B cell (primary cell): Measurements from ENCODE around the gene RBM7. TPM values are rescaled to one million over a fixed set of nuclear protein-coding genes. Genes with fewer than 3 reads are reported as not detected.
A peak's percentile ranks its signal among the peaks of the same experiment; 100 is the strongest.

Experiments
- ATAC-seq: fragments of 200-7000 bp; cut with Tn5 transposase; one replicate; pipeline ENCODE4 v1.10.0; 2021; ENCODE audit warnings: low read depth, mild to moderate bottlenecking, moderate number of reproducible peaks, moderate library complexity
- CTCF ChIA-PET: fragments of 350-600 bp; sonication (Branson Sonifier 250); formaldehyde crosslinking; loops from one replicate; lab custom pipeline; 2021; ENCODE audit warnings: antibody characterized with exemption, inconsistent platforms; lab: Charles Lee
- POLR2A ChIA-PET: fragments of 350-600 bp; sonication (Branson Sonifier 250); formaldehyde crosslinking; loops from one replicate; lab custom pipeline; 2021; ENCODE audit warnings: antibody characterized with exemption; lab: Charles Lee
- DNase-seq: peaks from one replicate; pipeline ENCODE4 v3.0.0; 2013
- H2AFZ ChIP-seq: 2 replicates; pipeline ENCODE4 v1.6.1; 2012; ENCODE audit warnings: mild to moderate bottlenecking, low read depth, low read length; ENCODE audit not compliant: insufficient read depth, poor library complexity, severe bottlenecking
- H3K27ac ChIP-seq, 2 donors: 1 replicate in 1 of 2; 2 replicates in 1 of 2; pipeline ENCODE4 v1.5.1; 2012 to 2013; ENCODE audit warnings: low read length in 2 of 2, mild to moderate bottlenecking in 2 of 2, moderate library complexity in 1 of 2
- H3K27me3 ChIP-seq, 4 experiments: fragments of 200-600 bp in 1 of 4; sonication (generic) in 1 of 4; replicated peaks in 1 of 4; 1 replicate in 2 of 4; 2 replicates in 2 of 4; pipeline versions ENCODE4 v1.6.1 to v1.7.0; 2013 to 2016; ENCODE audit warnings: low read length in 3 of 4, mild to moderate bottlenecking in 2 of 4, mixed read lengths in 1 of 4, moderate library complexity in 1 of 4; ENCODE audit not compliant: insufficient read depth in 4 of 4, control insufficient read depth in 3 of 4; ENCODE audit errors: control extremely low read depth in 1 of 4
- H3K36me3 ChIP-seq, 2 experiments: replicated peaks in 1 of 2; 1 replicate in 1 of 2; 2 replicates in 1 of 2; pipeline versions ENCODE4 v1.6.1 to v1.7.1; 2013; ENCODE audit warnings: low read length in 1 of 2; ENCODE audit not compliant: insufficient read depth in 2 of 2, control insufficient read depth in 1 of 2; ENCODE audit errors: control extremely low read depth in 1 of 2, extremely low read depth in 1 of 2
- H3K4me1 ChIP-seq, 2 donors: fragments of 200-600 bp in 1 of 2; sonication (generic) in 1 of 2; 1 replicate in 1 of 2; 2 replicates in 1 of 2; pipeline versions ENCODE4 v1.5.1 to v1.6.1; 2013 to 2017; ENCODE audit warnings: low read length in 2 of 2; ENCODE audit not compliant: control insufficient read depth in 2 of 2, insufficient read depth in 2 of 2
- H3K4me2 ChIP-seq: replicated peaks from 2 replicates; pipeline ENCODE3; 2012; ENCODE audit warnings: mild to moderate bottlenecking, low read depth, low read length; ENCODE audit not compliant: poor library complexity, severe bottlenecking
- H3K4me3 ChIP-seq, 5 experiments: fragments of 200-600 bp in 1 of 5; sonication (generic) in 1 of 5; 1 replicate in 3 of 5; 2 replicates in 2 of 5; pipeline versions ENCODE4 v1.5.1 to v1.7.0; 2011 to 2016; ENCODE audit warnings: low read length in 4 of 5, mild to moderate bottlenecking in 4 of 5, low read depth in 2 of 5, control low read depth in 1 of 5, moderate library complexity in 1 of 5; ENCODE audit not compliant: insufficient read depth in 1 of 5; ENCODE audit errors: control extremely low read depth in 1 of 5, extremely low read depth in 1 of 5
- H3K79me2 ChIP-seq: fragments of 200-600 bp; sonication (generic); one replicate; pipeline ENCODE4 v1.6.0; 2016; ENCODE audit warnings: low read length; ENCODE audit not compliant: control insufficient read depth, insufficient read depth
- H3K9ac ChIP-seq: fragments of 200-600 bp; sonication (generic); 2 replicates; pipeline ENCODE4 v1.6.1; 2017; ENCODE audit warnings: mild to moderate bottlenecking, low read length, moderate library complexity
- H3K9me3 ChIP-seq, 3 donors: one replicate each; pipeline versions ENCODE4 v1.6.1 to v1.7.1; 2013; ENCODE audit warnings: low read length in 2 of 3; ENCODE audit not compliant: control insufficient read depth in 2 of 3, insufficient read depth in 1 of 3; ENCODE audit errors: control extremely low read depth in 1 of 3
- H4K20me1 ChIP-seq: 2 replicates; pipeline ENCODE4 v1.6.0; 2012; ENCODE audit warnings: mild to moderate bottlenecking, low read length; ENCODE audit not compliant: insufficient read depth, control insufficient read depth, poor library complexity, severe bottlenecking
- H3K27ac Mint-ChIP-seq: one replicate; pipeline ENCODE4 v1.8.0; 2021; ENCODE audit warnings: mixed read lengths
- H3K27me3 Mint-ChIP-seq: one replicate; pipeline ENCODE4 v1.8.0; 2021; ENCODE audit warnings: mixed read lengths
- H3K4me1 Mint-ChIP-seq: one replicate; pipeline ENCODE4 v1.8.0; 2021; ENCODE audit warnings: mixed read lengths
- H3K4me3 Mint-ChIP-seq: one replicate; pipeline ENCODE4 v1.8.0; 2021; ENCODE audit warnings: mixed read lengths
- H3K9me3 Mint-ChIP-seq: one replicate; pipeline ENCODE4 v1.8.0; 2022; ENCODE audit warnings: mixed read lengths; ENCODE audit not compliant: insufficient read depth
- EZH2 ChIP-seq: IDR thresholded peaks from 2 replicates; pipeline ENCODE4 v1.6.1; 2012; ENCODE audit warnings: borderline replicate concordance, low read depth, mild to moderate bottlenecking, moderate library complexity, low read length; ENCODE audit not compliant: insufficient read depth, poor library complexity, severe bottlenecking
- WGBS: methylation state at CpG from one replicate; pipeline ENCODE4 v1.1.5; 2013; ENCODE audit warnings: missing lambda C conversion rate; ENCODE audit not compliant: insufficient coverage; 5-methylcytosine and 5-hydroxymethylcytosine counted together
- intact Hi-C: fragments of 100-400 bp; cut with micrococcal nuclease; formaldehyde crosslinking; loops from one replicate; pipeline ENCODE4 v1.10.0; 2022
- polyA plus RNA-seq: library from polyadenylated mRNA; depleted of rRNA; stranded (reverse); fragments of >200 nt; gene quantifications from 2 replicates; pipeline ENCODE4 v1.2.3, GENCODE V29; 2012
- total RNA-seq, 2 donors: library from RNA; stranded (reverse); fragments of 120-200 nt in 1 of 2; gene quantifications; 1 replicate in 1 of 2; 2 replicates in 1 of 2; pipeline versions ENCODE4 v1.2.3 to v1.2.4, GENCODE V29; 2013 to 2022
- TF ChIP-seq, protein P1 (sequence below): fragments of 200-600 bp; IDR thresholded peaks from one replicate; pipeline ENCODE4 v1.8.0; 2022; ENCODE audit warnings: antibody characterized with exemption, mild to moderate bottlenecking

RBM7 gene
- total and polyA plus RNA-seq, 2 donors (not counting 1 experiment from before 2014, with no cell fraction given), result 26.3 to 36.1 TPM

DNA sequence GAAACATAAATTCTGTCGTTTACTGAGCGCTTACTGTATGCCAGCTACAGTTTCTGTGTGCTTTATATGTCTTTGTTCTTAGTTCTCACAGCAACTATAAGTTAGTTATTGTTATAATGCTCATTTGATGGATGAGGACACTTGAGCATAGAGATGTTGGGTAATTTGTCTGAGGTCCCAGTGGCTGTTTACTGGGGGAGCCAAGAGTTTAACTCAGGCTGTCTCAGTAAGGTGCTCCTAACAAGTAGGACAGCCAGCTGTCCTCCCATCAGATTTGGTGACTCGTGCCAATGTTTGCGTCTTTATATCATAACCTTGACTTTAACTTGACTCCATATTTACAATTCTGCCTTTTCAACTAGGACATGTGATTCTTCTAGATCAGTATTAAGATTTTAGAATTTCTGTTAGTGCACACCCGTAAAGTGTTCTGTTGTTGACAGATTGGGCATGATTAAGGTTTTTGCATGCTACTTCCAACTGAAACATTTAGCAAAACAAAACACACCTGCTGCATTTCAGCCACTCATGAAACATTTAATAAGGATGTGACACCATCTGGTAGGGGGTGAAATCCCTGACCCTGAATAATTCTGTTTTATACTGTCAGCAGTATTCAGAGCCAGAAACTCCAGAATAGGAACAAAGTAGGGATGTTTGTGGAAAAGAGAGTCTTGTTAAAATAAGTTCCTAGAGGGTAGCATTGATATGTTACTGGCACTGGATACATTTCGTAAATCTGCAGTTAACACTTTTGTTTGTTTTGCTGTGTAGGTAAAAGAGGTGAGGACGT lies 40.7 kb downstream of the RBM7 start:
- H3K4me1 ChIP-seq, result peaks cover 12 to 13% of the 10 kb centered on the region in 2 donors
- H4K20me1 ChIP-seq, result no peaks in the 10 kb centered on the region
- TF ChIP-seq EZH2, result no peak
- TF ChIP-seq, protein P1, sequence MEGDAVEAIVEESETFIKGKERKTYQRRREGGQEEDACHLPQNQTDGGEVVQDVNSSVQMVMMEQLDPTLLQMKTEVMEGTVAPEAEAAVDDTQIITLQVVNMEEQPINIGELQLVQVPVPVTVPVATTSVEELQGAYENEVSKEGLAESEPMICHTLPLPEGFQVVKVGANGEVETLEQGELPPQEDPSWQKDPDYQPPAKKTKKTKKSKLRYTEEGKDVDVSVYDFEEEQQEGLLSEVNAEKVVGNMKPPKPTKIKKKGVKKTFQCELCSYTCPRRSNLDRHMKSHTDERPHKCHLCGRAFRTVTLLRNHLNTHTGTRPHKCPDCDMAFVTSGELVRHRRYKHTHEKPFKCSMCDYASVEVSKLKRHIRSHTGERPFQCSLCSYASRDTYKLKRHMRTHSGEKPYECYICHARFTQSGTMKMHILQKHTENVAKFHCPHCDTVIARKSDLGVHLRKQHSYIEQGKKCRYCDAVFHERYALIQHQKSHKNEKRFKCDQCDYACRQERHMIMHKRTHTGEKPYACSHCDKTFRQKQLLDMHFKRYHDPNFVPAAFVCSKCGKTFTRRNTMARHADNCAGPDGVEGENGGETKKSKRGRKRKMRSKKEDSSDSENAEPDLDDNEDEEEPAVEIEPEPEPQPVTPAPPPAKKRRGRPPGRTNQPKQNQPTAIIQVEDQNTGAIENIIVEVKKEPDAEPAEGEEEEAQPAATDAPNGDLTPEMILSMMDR, result no peak
- intact Hi-C loops, result no loop called here
- no peak for ATAC-seq
- ChIA-PET POLR2A (no interaction called here), CTCF (no interaction called here)
- H3K36me3 ChIP-seq, result peaks cover 4 to 11% of the 10 kb centered on the region in 2 experiments
- no peaks in the 10 kb centered on the region for H3K27me3 ChIP-seq
- no peak overlapping the region for H3K9ac ChIP-seq
- H3K4me1 Mint-ChIP-seq, result peaks cover 25% of the 10 kb centered on the region
- H3K27ac ChIP-seq, result no peak overlapping the region
- no peaks in the 10 kb centered on the region for H3K27me3 Mint-ChIP-seq
- peaks cover 19% of the 10 kb centered on the region for H3K79me2 ChIP-seq
- no peak overlapping the region for H3K4me2 ChIP-seq
- no peaks in the 10 kb centered on the region for H3K9me3 ChIP-seq
- H3K4me3 ChIP-seq, result no peak overlapping the region
- 100% methylated on average over 2 of the region's 7 CpGs for WGBS
- peak overlapping the region; percentile 39 for H3K4me3 Mint-ChIP-seq
- H2AFZ ChIP-seq, result no peak overlapping the region
- H3K27ac Mint-ChIP-seq, result no peak overlapping the region
- DNase-seq, result no peak
- H3K9me3 Mint-ChIP-seq, result no peaks in the 10 kb centered on the region

DNA sequence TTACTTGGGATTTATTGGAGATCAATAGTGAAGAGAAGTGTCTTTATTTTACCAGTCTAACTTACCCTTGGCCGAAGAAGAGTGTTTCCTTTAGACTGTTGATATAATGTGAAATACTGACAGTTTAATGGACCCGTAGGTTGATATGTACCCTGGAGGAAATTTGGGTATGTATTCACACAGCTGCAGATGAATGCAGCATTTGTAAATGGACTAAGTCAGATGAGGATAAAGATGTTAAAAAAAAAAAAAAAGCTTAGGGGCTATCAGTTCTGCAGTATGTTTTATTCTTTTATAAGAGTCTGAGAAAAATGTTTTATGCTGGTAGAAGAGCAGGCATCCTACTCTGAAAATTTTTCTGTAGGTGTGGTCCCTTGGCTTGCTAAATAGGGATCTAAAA lies 41.5 kb downstream of the RBM7 start:
- no peak overlapping the region for H3K9ac ChIP-seq
- 92% methylated on average over 2 of the region's 2 CpGs for WGBS
- peaks cover 19% of the 10 kb centered on the region for H3K79me2 ChIP-seq
- Mint-ChIP-seq H3K4me3 (no peak overlapping the region), H3K9me3 (no peaks in the 10 kb centered on the region), H3K27ac (no peak overlapping the region), H3K27me3 (no peaks in the 10 kb centered on the region), H3K4me1 (peaks cover 25% of the 10 kb centered on the region)
- H3K27me3 ChIP-seq, result no peaks in the 10 kb centered on the region
- CTCF ChIA-PET, result no interaction called here
- intact Hi-C loops, result no loop called here
- DNase-seq (no peak), ATAC-seq (no peak)
- POLR2A ChIA-PET, result no interaction called here
- no peak overlapping the region for H3K4me3 ChIP-seq
- no peak overlapping the region for H3K4me2 ChIP-seq
- no peak overlapping the region for H2AFZ ChIP-seq
- peaks cover 6 to 11% of the 10 kb centered on the region in 2 experiments for H3K36me3 ChIP-seq
- H3K9me3 ChIP-seq, result no peaks in the 10 kb centered on the region
- no peak overlapping the region for H3K27ac ChIP-seq
- H3K4me1 ChIP-seq, result peaks cover 12 to 13% of the 10 kb centered on the region in 2 donors
- no peak for TF ChIP-seq EZH2
- no peaks in the 10 kb centered on the region for H4K20me1 ChIP-seq
